Measurements from ENCODE around the gene TRIM54. TPM values are rescaled to one million over a fixed set of nuclear protein-coding genes. Genes with fewer than 3 reads are reported as not detected.

The TRIM54 gene
- total RNA-seq, 1 experiment from 2014 or later, result 0.99 TPM

GRCh38 chr2:27304488-27305240 is 22.4 kb downstream of the TRIM54 start:
- Mint-ChIP-seq H3K36me3 (ENCODE audit: insufficient read depth, unreplicated experiment) (peaks cover 17% of the 10 kb centered on the region), H3K27ac (ENCODE audit: unreplicated experiment) (no peak overlapping the region), H3K4me3 (ENCODE audit: low read depth, unreplicated experiment) (no peak overlapping the region), H3K4me1 (ENCODE audit: low read depth, unreplicated experiment) (no peaks in the 10 kb centered on the region), H3K9me3 (ENCODE audit: low read depth, unreplicated experiment) (no peaks in the 10 kb centered on the region), H3K27me3 (ENCODE audit: unreplicated experiment) (peaks cover 23% of the 10 kb centered on the region)
- no TSS peak for BruUV-seq (replicated peaks)
- CTCF ChIA-PET, result interaction anchor here (1.9 kb wide), 1 partner anchor 14 kb away, joined by 5 read pairs; no protein-coding TSS in a partner anchor
- no peak for DNase-seq
- TF ChIP-seq CTCF (IDR thresholded peaks at IDR 0.05; ENCODE audit: unreplicated experiment), result no peak
- intact Hi-C loops (cut with micrococcal nuclease; ENCODE audit: unreplicated experiment), result no loop called here

GRCh38 chr2:27305516-27305915 is 23.3 kb downstream of the TRIM54 start:
- BruUV-seq (replicated peaks), result no TSS peak
- Mint-ChIP-seq H3K9me3 (ENCODE audit: low read depth, unreplicated experiment) (no peaks in the 10 kb centered on the region), H3K27me3 (ENCODE audit: unreplicated experiment) (peaks cover 23% of the 10 kb centered on the region), H3K36me3 (ENCODE audit: insufficient read depth, unreplicated experiment) (peaks cover 19% of the 10 kb centered on the region), H3K4me1 (ENCODE audit: low read depth, unreplicated experiment) (no peaks in the 10 kb centered on the region), H3K27ac (ENCODE audit: unreplicated experiment) (no peak overlapping the region), H3K4me3 (ENCODE audit: low read depth, unreplicated experiment) (no peak overlapping the region)
- intact Hi-C loops (cut with micrococcal nuclease; ENCODE audit: unreplicated experiment), result no loop called here
- no peak for DNase-seq
- CTCF ChIA-PET, result interaction anchor here (0.5 to 1.9 kb wide), 2 partner anchors 13 to 36 kb away, joined by 3 to 5 read pairs; no protein-coding TSS in a partner anchor
- TF ChIP-seq CTCF (IDR thresholded peaks at IDR 0.05; ENCODE audit: unreplicated experiment), result no peak

GRCh38 chr2:27306136-27306535 is 23.9 kb downstream of the TRIM54 start:
- Mint-ChIP-seq H3K9me3 (ENCODE audit: low read depth, unreplicated experiment) (no peaks in the 10 kb centered on the region), H3K27me3 (ENCODE audit: unreplicated experiment) (peaks cover 23% of the 10 kb centered on the region), H3K36me3 (ENCODE audit: insufficient read depth, unreplicated experiment) (peaks cover 19% of the 10 kb centered on the region), H3K27ac (ENCODE audit: unreplicated experiment) (peak overlapping the region; percentile 78), H3K4me3 (ENCODE audit: low read depth, unreplicated experiment) (peak overlapping the region; percentile 65), H3K4me1 (ENCODE audit: low read depth, unreplicated experiment) (no peaks in the 10 kb centered on the region)
- no TSS peak for BruUV-seq (replicated peaks)
- CTCF ChIA-PET, result interaction anchor here (0.5 to 1.9 kb wide), 2 partner anchors 12 to 37 kb away, joined by 3 to 5 read pairs; no protein-coding TSS in a partner anchor
- DNase-seq, result peak; percentile 19
- TF ChIP-seq CTCF (IDR thresholded peaks at IDR 0.05; ENCODE audit: unreplicated experiment), result no peak
- intact Hi-C loops (cut with micrococcal nuclease; ENCODE audit: unreplicated experiment), result no loop called here

GRCh38 chr2:27306573-27307286 is 24.5 kb downstream of the TRIM54 start:
- H3K4me3 Mint-ChIP-seq (ENCODE audit: low read depth, unreplicated experiment), result peak overlapping the region; percentile 65
- intact Hi-C loops (cut with micrococcal nuclease; ENCODE audit: unreplicated experiment), result no loop called here
- peaks cover 23% of the 10 kb centered on the region for H3K27me3 Mint-ChIP-seq (ENCODE audit: unreplicated experiment)
- no peak for TF ChIP-seq CTCF (IDR thresholded peaks at IDR 0.05; ENCODE audit: unreplicated experiment)
- no peaks in the 10 kb centered on the region for H3K9me3 Mint-ChIP-seq (ENCODE audit: low read depth, unreplicated experiment)
- peak overlapping the region; percentile 78 for H3K27ac Mint-ChIP-seq (ENCODE audit: unreplicated experiment)
- DNase-seq, result no peak
- CTCF ChIA-PET, result interaction anchor here (1.9 kb wide), 1 partner anchor 12 kb away, joined by 5 read pairs; no protein-coding TSS in a partner anchor
- H3K4me1 Mint-ChIP-seq (ENCODE audit: low read depth, unreplicated experiment), result no peaks in the 10 kb centered on the region
- no TSS peak for BruUV-seq (replicated peaks)
- H3K36me3 Mint-ChIP-seq (ENCODE audit: insufficient read depth, unreplicated experiment), result peaks cover 19% of the 10 kb centered on the region

All from Calu3 (cell line).